ENCODE data around the gene BICD1.

BICD1 gene

GRCh38 chr12:32166510-32166909 is 59.9 kb downstream of the BICD1 start:
- DNase-seq (ENCODE audit: low spot score), result no peak
- no peak for TF ChIP-seq CTCF (IDR thresholded peaks at IDR 0.05; ENCODE audit: extremely low read depth, missing control alignments)

GRCh38 chr12:32170437-32170998 is 63.9 kb downstream of the BICD1 start:
- no peak for DNase-seq (ENCODE audit: low spot score)
- no peak for TF ChIP-seq CTCF (IDR thresholded peaks at IDR 0.05; ENCODE audit: extremely low read depth, missing control alignments)

GRCh38 chr12:32171211-32171610 is 64.6 kb downstream of the BICD1 start:
- DNase-seq (ENCODE audit: low spot score), result no peak
- TF ChIP-seq CTCF (IDR thresholded peaks at IDR 0.05; ENCODE audit: extremely low read depth, missing control alignments), result no peak

- TF ChIP-seq CTCF (IDR thresholded peaks at IDR 0.05; ENCODE audit: extremely low read depth, missing control alignments), result no peak
- no peak for DNase-seq (ENCODE audit: low spot score)
These were observed 70.0 kb downstream of the BICD1 start for GRCh38 chr12:32176606-32177005.

GRCh38 chr12:32178341-32179010 is 71.8 kb downstream of the BICD1 start:
- DNase-seq (ENCODE audit: low spot score), result no peak
- no peak for TF ChIP-seq CTCF (IDR thresholded peaks at IDR 0.05; ENCODE audit: extremely low read depth, missing control alignments)

- DNase-seq (ENCODE audit: low spot score), result no peak
- TF ChIP-seq CTCF (IDR thresholded peaks at IDR 0.05; ENCODE audit: extremely low read depth, missing control alignments), result no peak
These were observed 72.4 kb downstream of the BICD1 start for GRCh38 chr12:32179011-32179395.

GRCh38 chr12:32181498-32182175 is 75.0 kb downstream of the BICD1 start:
- TF ChIP-seq CTCF (IDR thresholded peaks at IDR 0.05; ENCODE audit: extremely low read depth, missing control alignments), result no peak
- DNase-seq (ENCODE audit: low spot score), result no peak
